Mesothelial cell of epicardium (in vitro differentiated cells): ENCODE data around the gene NOM1. TPM values are rescaled to one million over a fixed set of nuclear protein-coding genes. Genes with fewer than 3 reads are reported as not detected.

Experiments
- DNase-seq, 2 experiments: peaks; one replicate each; pipeline ENCODE4 v3.0.0; 2021; ENCODE audit warnings: low spot score in 2 of 2; ENCODE audit not compliant: unreplicated experiment in 2 of 2
- H3K27ac Mint-ChIP-seq: 2 replicates; pipeline ENCODE4 v1.8.0; 2021; ENCODE audit warnings: mixed read lengths
- H3K27me3 Mint-ChIP-seq: 2 replicates; pipeline ENCODE4 v1.8.0; 2021; ENCODE audit warnings: low read depth, mixed read lengths
- H3K36me3 Mint-ChIP-seq: 2 replicates; pipeline ENCODE4 v1.8.0; 2021; ENCODE audit warnings: mixed read lengths
- H3K4me1 Mint-ChIP-seq: 2 replicates; pipeline ENCODE4 v1.8.0; 2021; ENCODE audit warnings: mixed read lengths
- H3K4me3 Mint-ChIP-seq: 2 replicates; pipeline ENCODE4 v1.8.0; 2021; ENCODE audit warnings: mild to moderate bottlenecking, moderate library complexity, mixed read lengths
- H3K9me3 Mint-ChIP-seq: 2 replicates; pipeline ENCODE4 v1.8.0; 2021; ENCODE audit warnings: mixed read lengths
- total RNA-seq: library from RNA; stranded (reverse); gene quantifications from 3 replicates; pipeline ENCODE4 v1.2.1, GENCODE V29; 2021
- TF ChIP-seq, protein P1 (sequence below): fragments of 200-600 bp; sonication (generic); IDR thresholded peaks from one replicate; pipeline ENCODE4 v1.5.0; 2021; ENCODE audit warnings: antibody characterized with exemption; ENCODE audit not compliant: unreplicated experiment

Gene NOM1
- total RNA-seq, 1 donor from 2014 or later, result 29.1 TPM

DNA sequence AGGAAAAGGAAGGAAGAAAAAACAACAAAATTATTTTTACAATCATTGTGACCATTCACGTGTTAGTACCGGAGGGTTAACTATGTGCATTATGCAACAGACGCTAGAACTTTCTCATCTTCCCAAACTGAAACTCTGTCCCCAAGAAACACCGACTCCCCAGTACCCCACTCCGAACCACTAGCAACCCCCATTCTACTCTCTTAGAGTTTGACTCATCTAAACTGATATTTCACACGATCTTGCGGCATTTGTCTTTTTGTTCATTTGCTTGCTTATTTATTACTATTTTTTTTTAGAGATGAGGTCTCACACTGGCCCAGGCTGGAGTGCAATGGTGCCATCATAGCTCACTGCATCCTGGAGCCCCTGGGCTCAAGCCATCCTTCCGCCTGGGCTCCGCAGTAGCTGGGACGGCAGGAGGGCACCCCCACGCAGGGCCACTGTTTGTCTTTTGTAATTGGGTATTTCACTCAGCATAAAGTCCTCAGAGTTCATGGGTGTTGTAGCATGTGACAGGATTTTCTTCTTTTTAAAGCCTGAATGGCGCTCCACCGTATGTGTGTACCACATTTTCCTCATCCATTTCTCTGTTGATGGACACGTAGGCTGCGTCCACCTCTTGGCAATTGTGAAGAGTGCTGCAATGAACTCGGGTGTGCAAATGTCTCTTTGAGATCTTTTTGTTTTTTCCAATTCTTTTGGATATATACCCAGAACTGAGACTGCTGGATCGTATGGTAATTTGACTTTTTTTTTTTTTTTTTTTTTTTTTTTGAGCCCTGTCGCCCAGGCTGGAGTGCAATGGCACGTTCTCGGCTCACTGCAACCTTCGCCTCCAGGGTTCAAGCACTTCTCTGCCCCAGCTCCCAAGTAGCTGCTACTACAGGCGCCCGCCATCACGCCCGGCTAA, 51.5 kb downstream of the NOM1 start:
- no peaks in the 10 kb centered on the region for H3K36me3 Mint-ChIP-seq
- TF ChIP-seq, protein P1, sequence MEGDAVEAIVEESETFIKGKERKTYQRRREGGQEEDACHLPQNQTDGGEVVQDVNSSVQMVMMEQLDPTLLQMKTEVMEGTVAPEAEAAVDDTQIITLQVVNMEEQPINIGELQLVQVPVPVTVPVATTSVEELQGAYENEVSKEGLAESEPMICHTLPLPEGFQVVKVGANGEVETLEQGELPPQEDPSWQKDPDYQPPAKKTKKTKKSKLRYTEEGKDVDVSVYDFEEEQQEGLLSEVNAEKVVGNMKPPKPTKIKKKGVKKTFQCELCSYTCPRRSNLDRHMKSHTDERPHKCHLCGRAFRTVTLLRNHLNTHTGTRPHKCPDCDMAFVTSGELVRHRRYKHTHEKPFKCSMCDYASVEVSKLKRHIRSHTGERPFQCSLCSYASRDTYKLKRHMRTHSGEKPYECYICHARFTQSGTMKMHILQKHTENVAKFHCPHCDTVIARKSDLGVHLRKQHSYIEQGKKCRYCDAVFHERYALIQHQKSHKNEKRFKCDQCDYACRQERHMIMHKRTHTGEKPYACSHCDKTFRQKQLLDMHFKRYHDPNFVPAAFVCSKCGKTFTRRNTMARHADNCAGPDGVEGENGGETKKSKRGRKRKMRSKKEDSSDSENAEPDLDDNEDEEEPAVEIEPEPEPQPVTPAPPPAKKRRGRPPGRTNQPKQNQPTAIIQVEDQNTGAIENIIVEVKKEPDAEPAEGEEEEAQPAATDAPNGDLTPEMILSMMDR, result no peak

DNA sequence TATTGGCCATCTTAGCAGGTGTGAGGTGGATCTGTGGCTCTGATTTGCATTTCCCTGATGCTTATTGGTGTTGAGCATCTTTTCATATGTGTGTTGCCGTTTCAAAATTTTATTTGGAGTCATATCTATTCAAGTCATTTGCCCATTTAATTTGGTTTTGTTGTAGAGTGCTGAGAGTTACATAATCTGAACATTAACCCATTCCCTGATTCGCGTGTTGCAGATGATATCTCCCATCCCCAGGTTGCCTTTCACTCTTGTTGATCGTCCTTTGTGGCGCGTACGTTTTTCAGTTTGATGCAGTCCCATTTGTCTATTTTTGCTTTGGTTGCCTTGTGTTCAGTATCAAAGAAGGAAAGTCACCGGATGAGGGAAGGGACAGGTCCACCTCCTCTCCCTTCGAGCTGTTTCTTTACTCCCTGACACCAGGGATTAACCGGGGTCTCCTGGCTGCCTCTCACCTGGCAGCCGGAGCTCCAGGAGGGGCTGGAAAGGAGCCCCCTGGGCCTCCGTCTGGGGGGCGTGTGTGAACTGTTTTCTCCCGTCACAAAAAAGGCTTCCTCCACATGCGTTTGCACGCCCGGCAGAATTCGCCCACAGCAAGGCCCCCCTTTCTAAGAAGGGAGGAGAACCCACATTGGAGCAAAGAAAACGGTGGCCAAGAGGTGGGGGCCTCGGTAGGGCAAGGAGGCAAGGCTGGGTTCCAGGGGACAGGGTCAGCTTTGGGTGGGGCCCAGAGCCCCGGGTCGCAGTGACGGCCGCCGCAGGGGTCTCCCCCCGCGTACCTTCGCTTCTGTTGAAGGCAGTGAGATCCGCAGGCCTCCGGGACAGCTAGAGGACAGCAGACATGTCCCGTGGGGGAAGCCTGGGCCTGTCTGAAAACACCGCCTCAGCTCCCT, 52.7 kb downstream of the NOM1 start:
- H3K4me1 Mint-ChIP-seq, result peaks cover 19% of the 10 kb centered on the region
- no peaks in the 10 kb centered on the region for H3K9me3 Mint-ChIP-seq
- H3K27ac Mint-ChIP-seq, result no peak overlapping the region
- no peak overlapping the region for H3K4me3 Mint-ChIP-seq
- H3K27me3 Mint-ChIP-seq, result peaks cover 91% of the 10 kb centered on the region
- peak in 1 of 2 experiments; percentile 37 for DNase-seq
- H3K36me3 Mint-ChIP-seq, result no peaks in the 10 kb centered on the region
- TF ChIP-seq, protein P1, result no peak

More for the DNA sequence above, 51.5 kb downstream of the NOM1 start:
- Mint-ChIP-seq H3K27me3 (peaks cover 91% of the 10 kb centered on the region), H3K4me1 (peaks cover 19% of the 10 kb centered on the region), H3K4me3 (peak overlapping the region; percentile 15), H3K27ac (no peak overlapping the region), H3K9me3 (no peaks in the 10 kb centered on the region)
- DNase-seq, result peak in 1 of 2 experiments; percentile 25

DNA sequence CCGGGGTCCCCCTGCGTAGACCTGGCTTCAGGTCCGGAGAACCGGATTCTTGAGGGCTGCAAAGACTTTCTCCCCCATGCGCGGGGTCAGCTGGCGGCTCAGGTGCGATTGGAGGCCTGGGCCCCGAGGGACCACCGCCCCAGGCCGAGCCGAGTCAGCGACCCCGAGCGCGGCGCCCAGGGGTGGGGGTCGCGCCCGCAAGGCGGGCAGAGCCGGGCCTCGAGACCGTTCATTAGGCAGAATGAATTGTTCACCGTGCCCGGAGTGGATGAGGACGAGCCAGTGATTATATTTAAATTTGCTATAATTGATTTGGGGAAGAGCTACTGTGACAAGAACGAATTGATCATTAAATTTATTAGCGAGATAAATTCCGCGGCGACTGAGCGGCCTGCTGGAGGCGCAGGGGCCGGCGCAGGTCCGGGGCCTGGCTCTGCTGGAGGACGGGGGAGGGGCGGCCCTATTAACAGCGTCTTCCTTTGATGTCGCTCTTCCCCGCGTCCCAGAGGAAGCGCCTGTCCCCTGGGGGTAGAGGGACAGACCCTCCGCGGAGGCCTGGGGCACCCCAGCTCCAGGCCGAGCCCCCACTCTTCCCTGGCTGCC, 53.4 kb downstream of the NOM1 start:
- H3K4me1 Mint-ChIP-seq, result peaks cover 19% of the 10 kb centered on the region
- H3K36me3 Mint-ChIP-seq, result no peaks in the 10 kb centered on the region
- H3K9me3 Mint-ChIP-seq, result no peaks in the 10 kb centered on the region
- no peak overlapping the region for H3K4me3 Mint-ChIP-seq
- peak in 1 of 2 experiments; percentile 37 for DNase-seq
- peaks cover 91% of the 10 kb centered on the region for H3K27me3 Mint-ChIP-seq
- TF ChIP-seq, protein P1, result no peak
- no peak overlapping the region for H3K27ac Mint-ChIP-seq

DNA sequence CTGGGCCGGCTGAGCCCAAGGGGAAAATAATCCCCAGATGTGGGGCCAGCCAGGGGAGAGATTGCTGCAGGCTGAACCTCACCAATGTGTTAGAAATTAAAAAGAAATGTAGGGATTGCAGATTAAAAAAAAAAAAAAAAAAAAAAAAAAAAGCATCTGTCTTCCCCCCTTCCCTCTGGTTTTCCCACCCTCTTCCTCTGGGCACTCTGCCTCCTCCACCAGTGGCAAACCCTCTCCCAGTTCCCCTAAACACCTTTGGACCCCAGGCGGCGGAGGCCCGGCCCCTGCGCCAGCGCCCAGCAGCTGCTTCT, 53.9 kb downstream of the NOM1 start:
- no peak overlapping the region for H3K4me3 Mint-ChIP-seq
- H3K4me1 Mint-ChIP-seq, result peaks cover 19% of the 10 kb centered on the region
- H3K27ac Mint-ChIP-seq, result no peak overlapping the region
- H3K27me3 Mint-ChIP-seq, result peaks cover 91% of the 10 kb centered on the region
- H3K9me3 Mint-ChIP-seq, result no peaks in the 10 kb centered on the region
- no peak for DNase-seq
- H3K36me3 Mint-ChIP-seq, result no peaks in the 10 kb centered on the region
- TF ChIP-seq, protein P1, result no peak

DNA sequence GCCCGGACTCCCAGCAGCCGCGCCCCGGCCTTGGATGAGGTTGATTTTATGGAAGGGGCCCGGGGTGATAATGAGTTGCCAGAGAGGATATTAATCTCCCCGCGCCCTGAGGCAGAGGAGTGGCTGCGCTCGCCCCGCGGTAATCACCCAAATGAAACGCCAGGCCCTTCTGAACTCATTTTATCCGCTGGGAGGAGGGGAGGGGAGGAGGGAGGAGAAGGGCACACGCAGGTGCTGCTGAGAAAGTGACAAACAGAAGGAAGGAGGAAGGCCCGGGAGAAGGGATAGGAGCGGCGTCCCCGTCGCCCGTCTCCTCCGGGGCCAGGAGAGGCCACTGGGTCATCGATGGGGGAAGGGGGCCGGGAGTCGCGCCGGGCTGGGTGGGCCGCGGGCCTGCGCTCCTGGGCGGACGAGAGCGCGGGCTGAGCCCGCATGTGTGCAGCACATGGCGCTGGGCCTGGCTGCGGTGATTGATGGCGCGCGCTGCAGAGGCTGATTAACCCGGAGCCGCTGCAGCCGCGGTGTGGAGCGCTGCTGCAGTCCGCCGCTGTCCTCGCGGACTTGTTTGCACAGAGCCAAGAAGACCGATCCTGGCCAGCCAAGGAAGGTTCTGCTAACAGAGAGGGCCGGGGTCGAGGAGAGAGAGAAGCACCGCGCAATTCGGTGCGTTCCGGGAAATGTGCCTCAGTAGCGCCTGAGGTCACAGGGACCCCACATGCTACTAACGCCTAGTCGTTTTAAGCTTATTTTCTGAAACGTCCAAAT, 54.4 kb downstream of the NOM1 start:
- Mint-ChIP-seq H3K27ac (no peak overlapping the region), H3K36me3 (no peaks in the 10 kb centered on the region)

More for the DNA sequence above, 54.4 kb downstream of the NOM1 start:
- Mint-ChIP-seq H3K4me3 (peak overlapping the region; percentile 20), H3K27me3 (peaks cover 91% of the 10 kb centered on the region), H3K9me3 (no peaks in the 10 kb centered on the region), H3K4me1 (peaks cover 19% of the 10 kb centered on the region)
- DNase-seq, result peak in 1 of 2 experiments; percentile 60
- TF ChIP-seq, protein P1, result no peak
